Neutrophil (primary cell): Measurements from ENCODE around the gene SDK2.

ENCODE experiments used
- H3K27ac ChIP-seq: fragments of 200-600 bp; sonication (generic); 2 replicates; pipeline ENCODE4 v1.5.1; 2016; ENCODE audit warnings: mild to moderate bottlenecking, moderate library complexity
- H3K27me3 ChIP-seq: fragments of 200-600 bp; sonication (generic); 2 replicates; pipeline ENCODE4 v1.6.0; 2016; ENCODE audit warnings: mild to moderate bottlenecking
- H3K36me3 ChIP-seq: fragments of 200-600 bp; sonication (generic); 2 replicates; pipeline ENCODE4 v1.5.1; 2017
- H3K4me1 ChIP-seq, 2 experiments: fragments of 200-600 bp in 1 of 2; sonication (generic) in 1 of 2; 1 replicate in 1 of 2; 2 replicates in 1 of 2; pipeline versions ENCODE4 v1.5.1 to v1.6.1; 2013 to 2016; ENCODE audit warnings: low read depth in 1 of 2, low read length in 1 of 2, mild to moderate bottlenecking in 1 of 2, moderate library complexity in 1 of 2; ENCODE audit not compliant: control insufficient read depth in 1 of 2, insufficient read depth in 1 of 2
- H3K4me3 ChIP-seq, 2 experiments: fragments of 200-600 bp in 1 of 2; sonication (generic) in 1 of 2; 1 replicate in 1 of 2; 2 replicates in 1 of 2; pipeline ENCODE4 v1.5.1; 2013 to 2016; ENCODE audit warnings: low read depth in 1 of 2, low read length in 1 of 2, mild to moderate bottlenecking in 1 of 2, moderate library complexity in 1 of 2
- H3K9me3 ChIP-seq: fragments of 200-600 bp; sonication (generic); 2 replicates; pipeline ENCODE4 v1.5.1; 2016
- CTCF ChIP-seq: fragments of 200-600 bp; sonication (generic); IDR thresholded peaks from 2 replicates; pipeline ENCODE4 v1.5.1; 2016; ENCODE audit warnings: antibody characterized with exemption

Gene SDK2

GRCh38 chr17:73362697-73363096 is 281.5 kb downstream of the SDK2 start:
- H3K4me3 ChIP-seq = no peak overlapping the region
- no peak for TF ChIP-seq CTCF
- no peaks in the 10 kb centered on the region for H3K36me3 ChIP-seq
- no peaks in the 10 kb centered on the region for H3K9me3 ChIP-seq
- no peaks in the 10 kb centered on the region for H3K4me1 ChIP-seq
- no peaks in the 10 kb centered on the region for H3K27me3 ChIP-seq
- H3K27ac ChIP-seq = no peak overlapping the region

GRCh38 chr17:73360961-73361761 is 283.1 kb downstream of the SDK2 start:
- Histone ChIP-seq H3K4me1 (no peaks in the 10 kb centered on the region), H3K36me3 (no peaks in the 10 kb centered on the region), H3K27ac (no peak overlapping the region), H3K27me3 (no peaks in the 10 kb centered on the region), H3K4me3 (no peak overlapping the region), H3K9me3 (no peaks in the 10 kb centered on the region)
- no peak for TF ChIP-seq CTCF

- no peaks in the 10 kb centered on the region for H3K36me3 ChIP-seq
- no peak for TF ChIP-seq CTCF
- H3K4me1 ChIP-seq = no peaks in the 10 kb centered on the region
- H3K4me3 ChIP-seq = no peak overlapping the region
- H3K9me3 ChIP-seq = no peaks in the 10 kb centered on the region
- H3K27ac ChIP-seq = no peak overlapping the region
- H3K27me3 ChIP-seq = no peaks in the 10 kb centered on the region
These were observed 284.2 kb downstream of the SDK2 start for GRCh38 chr17:73359987-73360410.

- TF ChIP-seq CTCF = no peak
- no peaks in the 10 kb centered on the region for H3K4me1 ChIP-seq
- no peaks in the 10 kb centered on the region for H3K27me3 ChIP-seq
- H3K9me3 ChIP-seq = no peaks in the 10 kb centered on the region
- H3K27ac ChIP-seq = no peak overlapping the region
- H3K36me3 ChIP-seq = no peaks in the 10 kb centered on the region
- no peak overlapping the region for H3K4me3 ChIP-seq
These were observed 284.9 kb downstream of the SDK2 start for GRCh38 chr17:73359352-73359751.

GRCh38 chr17:73358668-73359067 is 285.6 kb downstream of the SDK2 start:
- no peak for TF ChIP-seq CTCF

More at GRCh38 chr17:73358668-73359067, 285.6 kb downstream of the SDK2 start:
- Histone ChIP-seq H3K27ac (no peak overlapping the region), H3K4me3 (no peak overlapping the region), H3K36me3 (no peaks in the 10 kb centered on the region), H3K27me3 (no peaks in the 10 kb centered on the region), H3K4me1 (no peaks in the 10 kb centered on the region), H3K9me3 (no peaks in the 10 kb centered on the region)
